Measurements from ENCODE around the gene UNC5B.

Gene UNC5B

GRCh38 chr10:71348850-71349249, 136.5 kb downstream of the UNC5B start:
- no peak for DNase-seq

- DNase-seq, result no peak
Observed at GRCh38 chr10:71349406-71349805, 137.0 kb downstream of the UNC5B start.

GRCh38 chr10:71351087-71351486, 138.7 kb downstream of the UNC5B start:
- DNase-seq, result no peak

- DNase-seq, result no peak
Observed at GRCh38 chr10:71351628-71352319, 139.4 kb downstream of the UNC5B start.
